ENCODE measurements around the gene KRTAP2-3. TPM values are rescaled to one million over a fixed set of nuclear protein-coding genes. Genes with fewer than 3 reads are reported as not detected.
"Not testable (repeated sequence)": the region's sequence is repeated elsewhere in the genome, so short reads cannot be mapped to it uniquely, and the experiment has no call there.

Gene KRTAP2-3
- total and polyA plus RNA-seq, 10 donors: not detected

DNA sequence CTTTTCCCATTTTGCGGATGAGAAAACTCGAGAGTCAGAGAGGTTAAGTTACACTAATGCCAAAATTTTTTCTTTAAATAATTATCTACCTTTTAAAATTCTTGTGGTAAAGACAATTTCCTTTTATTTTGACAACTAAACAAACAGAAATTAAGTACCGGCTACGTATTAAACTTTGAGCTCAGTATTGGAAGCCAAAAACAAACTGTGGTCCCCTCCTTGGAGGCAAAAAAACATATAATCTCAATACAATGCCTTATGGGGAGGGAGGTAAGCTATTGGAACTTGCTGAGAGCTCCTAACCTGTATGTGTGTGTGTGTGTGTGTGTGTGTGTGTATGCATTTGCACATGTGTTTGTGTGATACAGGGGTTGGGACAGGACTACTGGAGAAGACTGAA is 3.5 kb upstream of the KRTAP2-3 start:
- TF ChIP-seq CTCF (IDR thresholded peaks at IDR 0.05 in 8 of 11, conservative IDR thresholded peaks at IDR 0.05 in 3 of 11) (no peak), POLR2AphosphoS5 (IDR thresholded peaks at IDR 0.05) (no peak), POLR2A (IDR thresholded peaks at IDR 0.05) (no peak)
- DNase-seq: no peak
- Histone ChIP-seq H3K4me3 (no peak overlapping the region), H3K27me3 (replicated peaks in 1 of 7) (peaks cover 0 to 30% (median 7%) of the 10 kb centered on the region in 7 donors), H3K36me3 (no peaks in the 10 kb centered on the region), H3K9me3 (no peaks in the 10 kb centered on the region), H3K27ac (no peak overlapping the region), H3K4me1 (no peaks in the 10 kb centered on the region)
- 81 to 91% (median 86%) methylated on average over 4 of the region's 4 CpGs for WGBS, 5 donors
- intact Hi-C loops (cut with DNase I; ENCODE audit: low total_unique reads): no loop called here

- Histone ChIP-seq H3K36me3 (no peaks in the 10 kb centered on the region), H3K27ac (no peak overlapping the region), H3K4me1 (no peaks in the 10 kb centered on the region), H3K27me3 (replicated peaks in 1 of 7) (peaks cover 0 to 45% (median 7%) of the 10 kb centered on the region in 7 donors), H3K9me3 (peaks cover 0 to 10% (median 3%) of the 10 kb centered on the region in 8 donors), H3K4me3 (no peak overlapping the region)
- no peak for DNase-seq
- TF ChIP-seq POLR2A (IDR thresholded peaks at IDR 0.05): no peak
- no peak for TF ChIP-seq CTCF (IDR thresholded peaks at IDR 0.05 in 8 of 11, conservative IDR thresholded peaks at IDR 0.05 in 3 of 11)
- TF ChIP-seq POLR2AphosphoS5 (IDR thresholded peaks at IDR 0.05): no peak
- intact Hi-C loops (cut with DNase I; ENCODE audit: low total_unique reads): no loop called here
- 68 to 85% (median 80%) methylated on average over 1 of the region's 1 CpG for WGBS, 5 donors
Observed at GRCh38 chr17:41061964-41062363, 2.0 kb upstream of the KRTAP2-3 start.

- H3K36me3 ChIP-seq; intact Hi-C loops (cut with DNase I; ENCODE audit: low total_unique reads); H3K27ac ChIP-seq; H3K4me1 ChIP-seq; H3K9me3 ChIP-seq; DNase-seq; H3K4me3 ChIP-seq: not testable (repeated sequence)
- 34 to 54% (median 42%) methylated on average over 8 to 13 of the region's 31 CpGs for WGBS, 5 donors
- H3K27me3 ChIP-seq (replicated peaks in 1 of 7): peaks cover 0 to 48% (median 7%) of the 10 kb centered on the region in 7 donors
Observed at GRCh38 chr17:41059276-41060051, 450 bp downstream of the KRTAP2-3 start.

DNA sequence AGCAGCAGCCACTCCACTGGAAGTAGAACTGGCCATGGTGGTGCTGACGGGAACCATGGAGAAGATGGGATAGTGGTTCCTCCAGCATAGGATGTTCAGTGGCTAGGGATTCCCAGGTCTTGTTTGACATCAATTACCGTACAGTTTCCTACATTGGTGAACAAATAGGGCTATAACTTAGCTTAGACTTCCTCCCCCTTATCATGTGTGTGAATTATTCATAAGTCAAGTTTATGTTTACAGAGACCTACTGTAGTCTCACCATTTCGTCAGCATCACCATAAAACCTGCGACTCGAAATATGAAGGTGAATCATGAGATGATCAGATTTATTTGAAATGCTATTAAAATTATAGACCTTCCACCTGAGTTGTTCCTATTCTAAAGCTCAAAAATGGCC is 1.2 kb downstream of the KRTAP2-3 start:
- Histone ChIP-seq H3K36me3 (no peaks in the 10 kb centered on the region), H3K27ac (no peak overlapping the region), H3K27me3 (replicated peaks in 1 of 7) (peaks cover 0 to 56% (median 7%) of the 10 kb centered on the region in 7 donors), H3K9me3 (peaks cover 0 to 10% (median 3%) of the 10 kb centered on the region in 8 donors), H3K4me1 (no peaks in the 10 kb centered on the region), H3K4me3 (no peak overlapping the region)
- intact Hi-C loops (cut with DNase I; ENCODE audit: low total_unique reads): no loop called here
- TF ChIP-seq POLR2AphosphoS5 (IDR thresholded peaks at IDR 0.05): no peak
- no peak for TF ChIP-seq POLR2A (IDR thresholded peaks at IDR 0.05)
- no peak for TF ChIP-seq CTCF (IDR thresholded peaks at IDR 0.05 in 8 of 11, conservative IDR thresholded peaks at IDR 0.05 in 3 of 11)
- DNase-seq: no peak
- WGBS, 5 donors: 90 to 94% (median 92%) methylated on average over 5 of the region's 5 CpGs

Measured in spleen (tissue), 11 donors.